H1 (cell line): ENCODE measurements around the gene HTR1D. TPM values are rescaled to one million over a fixed set of nuclear protein-coding genes. Genes with fewer than 3 reads are reported as not detected.

ENCODE experiments used
- CTCF ChIA-PET: fragments of 300-600 bp; sonication (Branson Sonifier 250); formaldehyde crosslinking; loops from one replicate; lab custom pipeline; 2021; ENCODE audit not compliant: partially characterized antibody; lab: Charles Lee
- POLR2A ChIA-PET: fragments of 300-600 bp; sonication (Branson Sonifier 250); formaldehyde crosslinking; loops from one replicate; lab custom pipeline; 2021; ENCODE audit warnings: inconsistent platforms; ENCODE audit not compliant: partially characterized antibody; lab: Charles Lee
- DNase-seq, 2 experiments: peaks; one replicate each; pipeline versions ENCODE4 v3.0.0 to v3.0.0-alpha.2; 2010 to 2022; ENCODE audit warnings: low spot score in 2 of 2, low read depth in 1 of 2, mixed read lengths in 1 of 2
- FAIRE-seq: peaks from 2 replicates; lab custom pipeline; 2011; peaks lifted over from hg19 to GRCh38; lab: Jason Lieb, UNC
- H2AFZ ChIP-seq: 2 replicates; pipeline ENCODE4 v1.8.1; 2012; ENCODE audit warnings: low read length, inconsistent platforms
- H2AK5ac ChIP-seq: 2 replicates; pipeline ENCODE4 v1.6.1; 2013; ENCODE audit warnings: low read depth, low read length
- H2BK120ac ChIP-seq: replicated peaks from 2 replicates; pipeline ENCODE3; 2013; ENCODE audit warnings: low read depth, low read length, inconsistent platforms
- H2BK12ac ChIP-seq: 2 replicates; pipeline ENCODE4 v1.6.1; 2013; ENCODE audit warnings: low read depth, low read length
- H2BK15ac ChIP-seq: 2 replicates; pipeline ENCODE4 v1.6.1; 2013; ENCODE audit warnings: low read length
- H2BK20ac ChIP-seq: 2 replicates; pipeline ENCODE4 v1.6.1; 2013; ENCODE audit warnings: low read length
- H2BK5ac ChIP-seq: 2 replicates; pipeline ENCODE4 v1.6.1; 2013; ENCODE audit warnings: low read depth, low read length
- H3K14ac ChIP-seq: 2 replicates; pipeline ENCODE4 v1.6.1; 2013; ENCODE audit warnings: inconsistent platforms; ENCODE audit not compliant: insufficient read length
- H3K18ac ChIP-seq: 2 replicates; pipeline ENCODE4 v1.6.1; 2013; ENCODE audit warnings: low read length; ENCODE audit errors: extremely low read depth
- H3K23ac ChIP-seq: 2 replicates; pipeline ENCODE4 v1.6.1; 2013; ENCODE audit warnings: inconsistent platforms; ENCODE audit not compliant: insufficient read length
- H3K23me2 ChIP-seq: 2 replicates; pipeline ENCODE4 v1.6.1; 2013; ENCODE audit warnings: low read depth, low read length
- H3K27ac ChIP-seq: 2 replicates; pipeline ENCODE4 v1.6.1; 2011; ENCODE audit warnings: low read depth, low read length, inconsistent platforms
- H3K27me3 ChIP-seq, 4 experiments: replicated peaks in 1 of 4; 1 replicate in 1 of 4; 2 replicates in 3 of 4; pipeline versions ENCODE4 v1.6.1 to v1.8.1; 2011 to 2013; ENCODE audit warnings: low read length in 3 of 4, mild to moderate bottlenecking in 3 of 4, inconsistent platforms in 2 of 4, mixed read lengths in 2 of 4, moderate library complexity in 1 of 4; ENCODE audit not compliant: control insufficient read depth in 3 of 4, insufficient read depth in 3 of 4; ENCODE audit errors: extremely low read depth in 1 of 4
- H3K36me3 ChIP-seq, 4 experiments: 2 replicates each; pipeline versions ENCODE4 v1.6.1 to v1.8.1; 2011 to 2013; ENCODE audit warnings: mild to moderate bottlenecking in 4 of 4, low read length in 3 of 4, moderate library complexity in 2 of 4, control low read depth in 1 of 4, inconsistent platforms in 1 of 4; ENCODE audit not compliant: insufficient read depth in 4 of 4, control insufficient read depth in 2 of 4
- H3K4ac ChIP-seq: replicated peaks from 2 replicates; pipeline ENCODE3; 2013; ENCODE audit warnings: low read length, low read depth, mixed read lengths, inconsistent platforms; ENCODE audit not compliant: insufficient read length
- H3K4me1 ChIP-seq, 4 experiments: replicated peaks in 1 of 4; 1 replicate in 1 of 4; 2 replicates in 3 of 4; pipeline versions ENCODE4 v1.6.1 to v1.8.1; 2011 to 2013; ENCODE audit warnings: low read length in 3 of 4, inconsistent platforms in 2 of 4, mixed read lengths in 1 of 4; ENCODE audit not compliant: insufficient read depth in 4 of 4, control insufficient read depth in 3 of 4
- H3K4me2 ChIP-seq, 2 experiments: 2 replicates each; pipeline versions ENCODE4 v1.6.1 to v1.8.1; 2011 to 2013; ENCODE audit warnings: low read depth in 2 of 2, low read length in 2 of 2, control low read depth in 1 of 2, inconsistent platforms in 1 of 2, mild to moderate bottlenecking in 1 of 2; ENCODE audit not compliant: insufficient read depth in 1 of 2
- H3K4me3 ChIP-seq, 4 experiments: fragments of 200-600, 300-600 bp in 1 of 4; sonication (generic), shearing (Covaris generic), sonication (Bioruptor Twin) in 1 of 4; 2 replicates each; pipeline versions ENCODE4 v1.5.1 to v1.8.1; 2011 to 2016; ENCODE audit warnings: low read length in 4 of 4, low read depth in 3 of 4, control low read depth in 2 of 4, inconsistent platforms in 2 of 4, mild to moderate bottlenecking in 2 of 4, mixed read lengths in 1 of 4, moderate library complexity in 1 of 4; ENCODE audit not compliant: insufficient read depth in 2 of 4; ENCODE audit errors: extremely low read depth in 1 of 4
- H3K56ac ChIP-seq: replicated peaks from 2 replicates; pipeline ENCODE3; 2013; ENCODE audit warnings: low read depth, mild to moderate bottlenecking, mixed read lengths, low read length, inconsistent platforms; ENCODE audit not compliant: insufficient read length
- H3K79me1 ChIP-seq: 2 replicates; pipeline ENCODE4 v1.6.1; 2013; ENCODE audit warnings: low read depth, low read length, control low read depth
- H3K79me2 ChIP-seq, 2 experiments: 2 replicates each; pipeline versions ENCODE4 v1.6.1 to v1.8.1; 2012 to 2013; ENCODE audit warnings: low read length in 2 of 2, mild to moderate bottlenecking in 2 of 2, inconsistent platforms in 1 of 2; ENCODE audit not compliant: insufficient read depth in 2 of 2, control insufficient read depth in 1 of 2
- H3K9ac ChIP-seq, 4 experiments: replicated peaks in 1 of 4; 1 replicate in 1 of 4; 2 replicates in 3 of 4; pipeline versions ENCODE4 v1.6.1 to v1.8.1; 2011 to 2013; ENCODE audit warnings: low read depth in 3 of 4, low read length in 3 of 4, control low read depth in 2 of 4, mild to moderate bottlenecking in 2 of 4, moderate library complexity in 2 of 4, inconsistent platforms in 1 of 4; ENCODE audit errors: extremely low read depth in 1 of 4
- H3K9me3 ChIP-seq, 2 experiments: 2 replicates each; pipeline versions ENCODE4 v1.6.1 to v1.8.1; 2012 to 2013; ENCODE audit warnings: mild to moderate bottlenecking in 2 of 2, moderate library complexity in 2 of 2, control low read depth in 1 of 2, inconsistent platforms in 1 of 2, low read depth in 1 of 2, low read length in 1 of 2, mixed read lengths in 1 of 2; ENCODE audit not compliant: insufficient read depth in 2 of 2
- H4K20me1 ChIP-seq, 2 experiments: replicated peaks in 1 of 2; 2 replicates each; pipeline versions ENCODE3 to v1.8.1; 2011 to 2013; ENCODE audit warnings: inconsistent platforms in 2 of 2, low read length in 2 of 2, mild to moderate bottlenecking in 1 of 2; ENCODE audit not compliant: insufficient read depth in 2 of 2, control insufficient read depth in 1 of 2
- H4K5ac ChIP-seq: 2 replicates; pipeline ENCODE4 v1.6.1; 2013; ENCODE audit warnings: low read length, low read depth, mixed read lengths, inconsistent platforms; ENCODE audit not compliant: insufficient read length
- H4K8ac ChIP-seq: 2 replicates; pipeline ENCODE4 v1.8.0; 2013; ENCODE audit warnings: mild to moderate bottlenecking, moderate library complexity, low read length, inconsistent platforms; ENCODE audit not compliant: insufficient read depth; ENCODE audit errors: extremely low read depth
- H4K91ac ChIP-seq: replicated peaks from 2 replicates; pipeline ENCODE3; 2013; ENCODE audit warnings: low read length, mixed read lengths, inconsistent platforms; ENCODE audit not compliant: insufficient read length
- EP300 ChIP-seq, 2 experiments: IDR thresholded peaks; 1 replicate in 1 of 2; 2 replicates in 1 of 2; pipeline ENCODE4 v1.6.1; 2011 to 2012; ENCODE audit warnings: low read depth in 2 of 2, low read length in 2 of 2, mild to moderate bottlenecking in 2 of 2, borderline replicate concordance in 1 of 2, inconsistent platforms in 1 of 2, moderate library complexity in 1 of 2
- HDAC2 ChIP-seq, 2 experiments: fragments of 300-600 bp in 1 of 2; sonication (generic) in 1 of 2; IDR thresholded peaks; 2 replicates each; pipeline ENCODE4 v1.6.1; 2011 to 2012; ENCODE audit warnings: low read depth in 2 of 2, low read length in 2 of 2, mild to moderate bottlenecking in 2 of 2, moderate library complexity in 2 of 2, borderline replicate concordance in 1 of 2, inconsistent platforms in 1 of 2
- SIRT6 ChIP-seq: IDR thresholded peaks from one replicate; pipeline ENCODE4 v1.7.1; 2012; ENCODE audit warnings: low read length, inconsistent platforms
- TCF12 ChIP-seq: IDR thresholded peaks from 2 replicates; pipeline ENCODE4 v1.6.1; 2011; ENCODE audit warnings: low read depth, mild to moderate bottlenecking, low read length
- TEAD4 ChIP-seq: IDR thresholded peaks from 2 replicates; pipeline ENCODE4 v1.6.1; 2012; ENCODE audit warnings: low read depth, low read length, inconsistent platforms, mixed read lengths
- WGBS, 2 experiments: shearing (Covaris generic) in 1 of 2; methylation state at CpG; one replicate each; pipeline versions ENCODE4 v1.1.6 to v1.1.7; 2013 to 2015; ENCODE audit warnings: low lambda C conversion rate in 2 of 2, mixed read lengths in 2 of 2, inconsistent platforms in 1 of 2, low coverage in 1 of 2, missing lambda C conversion rate in 1 of 2; ENCODE audit not compliant: insufficient replicate concordance in 2 of 2, insufficient coverage in 1 of 2, insufficient read length in 1 of 2; ENCODE audit errors: extremely low coverage in 1 of 2, missing lambda C conversion rate in 1 of 2; 5-methylcytosine and 5-hydroxymethylcytosine counted together
- polyA plus RNA-seq, 7 experiments: library from polyadenylated mRNA; depleted of rRNA in 3 of 7; stranded (reverse) in 5 of 7; unstranded in 2 of 7; fragments of >200 nt in 5 of 7; fragments of 200-250 nt in 2 of 7; gene quantifications; 1 replicate in 5 of 7; 2 replicates in 1 of 7; 4 replicates in 1 of 7; pipeline versions ENCODE4 v1.2.1 to v1.2.3, GENCODE V29; 2011 to 2013; ENCODE audit warnings: missing spikeins in 2 of 7, mixed read lengths in 2 of 7
- total RNA-seq: library from RNA; stranded (reverse); fragmentation: NEBNext Ultra II Directional; extraction: Animal tissue kit (Norgen Biotek cat#: 25700); gene quantifications from 2 replicates; pipeline ENCODE4 v1.2.1, GENCODE V29; 2021

HTR1D gene
- total and polyA plus RNA-seq, 2 of the 8 experiments (the other 6 are each of a cell fraction or from before 2014, with no cell fraction given), result 8.8 to 11.5 TPM

GRCh38 chr1:23198373-23198772 lies 18.9 kb downstream of the HTR1D start:
- Histone ChIP-seq H3K4me3 (no peak overlapping the region), H3K27me3 (no peaks in the 10 kb centered on the region), H2AFZ (no peak overlapping the region), H3K79me2 (no peaks in the 10 kb centered on the region), H3K14ac (no peak overlapping the region), H3K4me2 (no peak overlapping the region), H2BK120ac (no peak overlapping the region), H4K5ac (no peak overlapping the region), H4K20me1 (no peaks in the 10 kb centered on the region), H2BK5ac (no peak overlapping the region), H3K79me1 (no peaks in the 10 kb centered on the region), H3K23me2 (no peaks in the 10 kb centered on the region), H3K23ac (no peak overlapping the region), H2BK12ac (no peak overlapping the region), H3K18ac (no peak overlapping the region), H3K9me3 (no peaks in the 10 kb centered on the region), H2BK15ac (no peak overlapping the region), H3K4me1 (0 out of 7 replicates have a peak, but pooled peaks cover 0 to 3% (median 0%) of the 10 kb centered on the region in 4 experiments), H4K91ac (no peak overlapping the region), H4K8ac (no peak overlapping the region), H2AK5ac (no peak overlapping the region), H3K56ac (no peak overlapping the region), H3K36me3 (peaks cover 0 to 12% (median 1%) of the 10 kb centered on the region in 4 experiments; a peak in 3 of 8 replicates), H2BK20ac (no peak overlapping the region), H3K9ac (no peak overlapping the region), H3K27ac (no peak overlapping the region), H3K4ac (no peak overlapping the region)
- 84% methylated on average over 4 of the region's 4 CpGs; no CpG with 5 or more reads in 1 of the 2 experiments for WGBS, 2 experiments
- CTCF ChIA-PET, result interaction anchor here (0.9 to 6.6 kb wide), 6 partner anchors 12 to 19 kb away, joined by 3 to 63 read pairs (median 4); partner anchors contain the start of gene HTR1D
- DNase-seq (no peak), FAIRE-seq (no peak)
- no peak for TF ChIP-seq TCF12
- TF ChIP-seq TEAD4, result no peak
- TF ChIP-seq EP300 (IDR thresholded peaks at IDR 0.05; ENCODE audit: borderline replicate concordance in 1 of 2, low read depth in 2 of 2, low read length in 2 of 2), result no peak
- TF ChIP-seq HDAC2 (IDR thresholded peaks at IDR 0.05; ENCODE audit: borderline replicate concordance in 1 of 2, low read depth in 2 of 2, low read length in 2 of 2), result no peak
- no peak for TF ChIP-seq SIRT6
- POLR2A ChIA-PET, result interaction anchor here (0.6 kb wide), 1 partner anchor 145 kb away, joined by 3 read pairs; no protein-coding TSS in a partner anchor
